OCI-LY1 (cell line): Measurements from ENCODE around the gene BCL2A1.

Experiments
- CTCF ChIP-seq: fragments of 200-600 bp; sonication (generic), shearing (Covaris generic); IDR thresholded peaks from 2 replicates; pipeline ENCODE4 v1.5.1; 2017; ENCODE audit warnings: mild to moderate bottlenecking, antibody characterized with exemption, low read length, moderate library complexity, mixed read lengths
- EZH2 ChIP-seq: fragments of 200-600 bp; sonication (generic), shearing (Covaris generic); IDR thresholded peaks from 2 replicates; pipeline ENCODE4 v1.8.0; 2017; ENCODE audit warnings: borderline replicate concordance, mixed run types, mild to moderate bottlenecking, antibody characterized with exemption, low read length, moderate library complexity, mixed read lengths

- TF ChIP-seq CTCF (no peak), EZH2 (no peak)
These were observed 1.9 kb downstream of the BCL2A1 start for GRCh38 chr15:79969146-79969545.
